ENCODE measurements around the gene PIH1D2. TPM values are rescaled to one million over a fixed set of nuclear protein-coding genes. Genes with fewer than 3 reads are reported as not detected.
"Not testable (repeated sequence)": the region's sequence is repeated elsewhere in the genome, so short reads cannot be mapped to it uniquely, and the experiment has no call there.

Gene PIH1D2
- total RNA-seq, 1 experiment from 2014 or later: 0.85 TPM

GRCh38 chr11:112046647-112047046 is 27.2 kb downstream of the PIH1D2 start:
- ATAC-seq; H3K4me1 Mint-ChIP-seq; H3K27me3 Mint-ChIP-seq (ENCODE audit: low read depth); CTCF ChIA-PET; H3K9me3 Mint-ChIP-seq; H3K4me3 Mint-ChIP-seq; H3K27ac Mint-ChIP-seq; POLR2A ChIA-PET; DNase-seq (ENCODE audit: low spot score): not testable (repeated sequence)
- peaks cover 76% of the 10 kb centered on the region for H3K36me3 Mint-ChIP-seq

GRCh38 chr11:112044961-112045360 is 28.9 kb downstream of the PIH1D2 start:
- no peak for DNase-seq (ENCODE audit: low spot score)
- ChIA-PET POLR2A (interaction anchor here (0.6 kb wide), 1 partner anchor 9 kb away, joined by 3 read pairs; no protein-coding TSS in a partner anchor), CTCF (no interaction called here)
- H3K4me1 Mint-ChIP-seq: no peaks in the 10 kb centered on the region
- no peak for ATAC-seq
- no peak overlapping the region for H3K4me3 Mint-ChIP-seq
- H3K36me3 Mint-ChIP-seq: peaks cover 70% of the 10 kb centered on the region
- no peaks in the 10 kb centered on the region for H3K9me3 Mint-ChIP-seq
- no peak overlapping the region; the same call in 1 of the 2 replicates for H3K27ac Mint-ChIP-seq
- H3K27me3 Mint-ChIP-seq (ENCODE audit: low read depth): no peaks in the 10 kb centered on the region
- TF ChIP-seq TCF7 (CRISPR knock-in tag; IDR thresholded peaks at IDR 0.05; ENCODE audit: low read depth) (no peak), USF1 (CRISPR knock-in tag; IDR thresholded peaks at IDR 0.05) (no peak), ZNF121 (CRISPR knock-in tag; IDR thresholded peaks at IDR 0.05) (no peak), CTCF (IDR thresholded peaks at IDR 0.05) (no peak), ZNF416 (CRISPR knock-in tag; IDR thresholded peaks at IDR 0.05) (no peak), HMGXB4 (CRISPR knock-in tag; IDR thresholded peaks at IDR 0.05) (no peak), ATF6 (CRISPR knock-in tag; IDR thresholded peaks at IDR 0.05) (no peak), ZNF263 (CRISPR knock-in tag; IDR thresholded peaks at IDR 0.05; ENCODE audit: low read depth) (no peak), SMAD4 (CRISPR knock-in tag; IDR thresholded peaks at IDR 0.05) (no peak), ZNF425 (CRISPR knock-in tag; conservative IDR thresholded peaks at IDR 0.05) (no peak), TP53 (CRISPR knock-in tag; IDR thresholded peaks at IDR 0.05) (no peak), ESRRA (CRISPR knock-in tag; IDR thresholded peaks at IDR 0.05; ENCODE audit: borderline replicate concordance) (no peak), CBFB (CRISPR knock-in tag; IDR thresholded peaks at IDR 0.05; ENCODE audit: low read depth) (no peak), IRF2 (CRISPR knock-in tag; IDR thresholded peaks at IDR 0.05; ENCODE audit: borderline replicate concordance, low read depth) (no peak), NR2C2 (CRISPR knock-in tag; IDR thresholded peaks at IDR 0.05) (no peak), NFATC4 (CRISPR knock-in tag; IDR thresholded peaks at IDR 0.05) (no peak), JUN (CRISPR knock-in tag; IDR thresholded peaks at IDR 0.05) (no peak), ZSCAN18 (CRISPR knock-in tag; IDR thresholded peaks at IDR 0.05) (no peak), CREB1 (CRISPR knock-in tag; IDR thresholded peaks at IDR 0.05) (no peak), MXD4 (CRISPR knock-in tag; IDR thresholded peaks at IDR 0.05; ENCODE audit: borderline replicate concordance) (no peak)
